ENCODE data around the gene NFS1. TPM values are rescaled to one million over a fixed set of nuclear protein-coding genes. Genes with fewer than 3 reads are reported as not detected.

The NFS1 gene
- total and polyA plus RNA-seq, 2 of the 8 experiments (the other 6 are each of a cell fraction or from before 2014, with no cell fraction given): 26.1 to 38.8 TPM

- no peak for TF ChIP-seq SIX5 (IDR thresholded peaks at IDR 0.05; ENCODE audit: low read depth, low read length)
Measured at GRCh38 chr20:35715652-35716051, 16.5 kb upstream of the NFS1 start (continued).
